Loucy (cell line): ENCODE data around the gene BLCAP.

Experiments used
- CTCF ChIP-seq: fragments of 200-600 bp; sonication (generic); conservative IDR thresholded peaks from 2 replicates; pipeline ENCODE4 v1.5.1; 2014; ENCODE audit warnings: mild to moderate bottlenecking, antibody characterized with exemption, low read length
- EZH2phosphoT487 ChIP-seq: fragments of 200-600 bp; IDR thresholded peaks from 2 replicates; pipeline ENCODE4 v1.6.1; 2018; ENCODE audit warnings: antibody characterized with exemption, mild to moderate bottlenecking, moderate library complexity, borderline replicate concordance

- TF ChIP-seq CTCF (no peak), EZH2phosphoT487 (no peak)
Measured at GRCh38 chr20:37526238-37526838, 1.3 kb downstream of the BLCAP start.
